Osteocyte (in vitro differentiated cells): Measurements from ENCODE around the gene FAM114A1. TPM values are rescaled to one million over a fixed set of nuclear protein-coding genes. Genes with fewer than 3 reads are reported as not detected.

ENCODE experiments used
- DNase-seq: peaks from one replicate; pipeline ENCODE4 v3.0.0; 2021; ENCODE audit warnings: mixed read lengths; ENCODE audit not compliant: unreplicated experiment; ENCODE audit errors: extremely low spot score
- H3K27ac Mint-ChIP-seq: one replicate; pipeline ENCODE4 v1.8.0; 2021; ENCODE audit warnings: mild to moderate bottlenecking, mixed read lengths; ENCODE audit not compliant: unreplicated experiment
- H3K27me3 Mint-ChIP-seq: one replicate; pipeline ENCODE4 v1.8.0; 2021; ENCODE audit warnings: mixed read lengths; ENCODE audit not compliant: unreplicated experiment
- H3K36me3 Mint-ChIP-seq: one replicate; pipeline ENCODE4 v1.8.0; 2021; ENCODE audit warnings: mixed read lengths; ENCODE audit not compliant: unreplicated experiment
- H3K4me1 Mint-ChIP-seq: one replicate; pipeline ENCODE4 v1.8.0; 2021; ENCODE audit warnings: mixed read lengths; ENCODE audit not compliant: unreplicated experiment
- H3K4me3 Mint-ChIP-seq: one replicate; pipeline ENCODE4 v1.8.0; 2021; ENCODE audit warnings: mild to moderate bottlenecking, moderate library complexity, mixed read lengths; ENCODE audit not compliant: unreplicated experiment
- H3K9me3 Mint-ChIP-seq: one replicate; pipeline ENCODE4 v1.8.0; 2021; ENCODE audit warnings: mixed read lengths; ENCODE audit not compliant: unreplicated experiment
- CTCF ChIP-seq: fragments of 200-600 bp; sonication (generic); IDR thresholded peaks from 2 replicates; pipeline ENCODE4 v1.5.0; 2021; ENCODE audit warnings: antibody characterized with exemption, mild to moderate bottlenecking, moderate library complexity
- total RNA-seq: library from RNA; stranded (reverse); gene quantifications from 2 replicates; pipeline ENCODE4 v1.2.1, GENCODE V29; 2021

Gene FAM114A1
- total RNA-seq, 1 donor from 2014 or later, result 139 TPM

DNA sequence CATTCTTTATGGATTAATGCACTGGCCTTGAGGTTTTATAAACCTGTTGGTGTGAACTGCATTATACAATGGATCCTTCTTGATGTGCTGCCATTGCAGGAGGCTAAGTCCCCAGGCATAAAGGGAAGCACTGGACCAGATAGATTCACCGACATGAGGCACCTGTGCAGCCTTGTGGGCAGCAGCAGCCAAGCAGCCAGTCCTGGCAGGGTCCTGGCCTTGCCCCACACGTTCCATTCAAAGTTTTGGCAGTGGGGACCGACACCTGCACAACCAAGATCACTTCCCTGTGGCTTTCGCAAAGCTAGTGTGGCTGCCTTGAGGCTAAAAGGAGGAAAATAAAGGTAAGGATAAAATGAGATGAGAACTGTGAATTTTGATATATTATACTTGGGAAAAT is 111.5 kb downstream of the FAM114A1 start:
- peaks cover 13% of the 10 kb centered on the region for H3K4me1 Mint-ChIP-seq
- no peak overlapping the region for H3K27ac Mint-ChIP-seq
- no peaks in the 10 kb centered on the region for H3K36me3 Mint-ChIP-seq
- DNase-seq, result no peak
- TF ChIP-seq CTCF, result no peak
- no peak overlapping the region for H3K4me3 Mint-ChIP-seq
- no peaks in the 10 kb centered on the region for H3K9me3 Mint-ChIP-seq
- H3K27me3 Mint-ChIP-seq, result no peaks in the 10 kb centered on the region

DNA sequence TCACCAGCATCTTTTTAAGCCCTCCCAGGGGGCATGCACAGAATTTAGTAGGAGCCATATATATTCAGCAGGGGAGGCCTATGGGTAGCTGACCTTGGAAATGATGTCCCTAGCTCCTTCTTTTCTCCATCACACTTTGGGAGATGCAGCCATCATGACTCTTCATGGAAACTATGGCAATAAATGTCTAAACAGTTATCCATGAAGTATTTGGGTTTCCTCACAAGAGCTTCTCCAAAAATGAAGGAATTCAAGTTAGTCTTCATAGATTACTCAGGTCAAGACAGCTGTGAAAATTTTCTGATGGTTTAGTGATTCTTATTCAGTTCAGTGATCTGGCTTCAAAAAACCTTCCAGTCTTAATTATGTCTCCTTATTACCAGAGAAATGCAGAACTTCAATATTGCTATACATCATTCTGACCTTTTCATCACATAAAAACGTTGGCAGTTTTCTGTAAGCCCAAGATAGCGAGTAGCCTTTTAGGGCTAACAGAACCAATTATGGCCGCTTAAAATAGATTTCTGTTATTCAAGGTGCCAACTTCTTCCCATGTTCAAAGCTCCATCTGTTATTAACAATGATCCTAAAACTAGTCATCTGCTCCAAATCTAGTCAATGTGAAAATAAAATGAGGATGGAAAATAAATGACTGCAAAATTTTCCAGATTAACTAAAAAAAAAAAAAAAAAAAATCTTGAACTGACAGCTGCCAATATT is 112.1 kb downstream of the FAM114A1 start:
- no peak for DNase-seq
- no peak for TF ChIP-seq CTCF
- H3K4me3 Mint-ChIP-seq, result no peak overlapping the region

DNA sequence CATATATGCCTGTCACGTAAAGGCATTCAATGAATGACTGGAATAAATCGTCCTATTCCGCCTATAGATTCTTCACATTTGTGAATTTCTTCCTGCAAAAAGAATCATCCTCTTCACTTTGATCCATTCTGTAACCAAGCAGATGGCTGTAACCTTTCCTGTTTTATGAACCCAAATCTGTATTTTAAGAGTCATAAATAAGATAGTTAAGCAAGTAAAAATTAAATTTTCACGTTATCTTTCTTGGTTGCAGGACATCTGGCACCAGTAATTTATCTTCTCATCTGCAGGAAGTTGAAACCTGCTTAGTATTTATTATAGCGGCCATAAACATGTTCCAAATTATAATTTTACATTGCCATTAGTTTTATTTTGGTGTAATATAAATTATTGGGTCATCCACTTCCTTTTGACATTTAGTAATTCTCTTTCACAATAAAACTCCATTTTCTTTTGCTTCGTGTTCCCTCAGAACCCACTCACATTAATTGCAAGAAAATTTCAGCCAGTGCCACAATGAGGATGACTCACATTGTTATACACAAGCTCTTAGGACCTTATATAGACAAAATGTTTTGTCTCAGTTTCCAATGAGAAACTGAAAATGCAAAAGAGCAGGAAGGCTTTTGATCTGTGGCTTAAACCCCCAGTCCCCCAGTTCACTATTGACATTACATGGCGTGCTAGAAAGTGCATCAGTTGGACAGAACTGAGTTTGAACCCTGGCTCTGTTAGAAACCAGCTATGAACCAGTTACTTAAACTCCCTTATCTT is 113.5 kb downstream of the FAM114A1 start:
- Mint-ChIP-seq H3K27ac (peak overlapping the region; percentile 2), H3K4me1 (peaks cover 18% of the 10 kb centered on the region), H3K9me3 (no peaks in the 10 kb centered on the region), H3K36me3 (no peaks in the 10 kb centered on the region), H3K27me3 (no peaks in the 10 kb centered on the region), H3K4me3 (no peak overlapping the region)
- no peak for TF ChIP-seq CTCF
- no peak for DNase-seq

More for the DNA sequence above, 112.1 kb downstream of the FAM114A1 start:
- Mint-ChIP-seq H3K27me3 (no peaks in the 10 kb centered on the region), H3K36me3 (no peaks in the 10 kb centered on the region), H3K27ac (no peak overlapping the region), H3K9me3 (no peaks in the 10 kb centered on the region), H3K4me1 (peaks cover 16% of the 10 kb centered on the region)

GRCh38 chr4:38982361-38983095 is 114.9 kb downstream of the FAM114A1 start:
- Mint-ChIP-seq H3K4me1 (peaks cover 23% of the 10 kb centered on the region), H3K27ac (no peak overlapping the region), H3K4me3 (no peak overlapping the region), H3K27me3 (no peaks in the 10 kb centered on the region), H3K9me3 (no peaks in the 10 kb centered on the region), H3K36me3 (no peaks in the 10 kb centered on the region)
- no peak for TF ChIP-seq CTCF
- DNase-seq, result no peak

DNA sequence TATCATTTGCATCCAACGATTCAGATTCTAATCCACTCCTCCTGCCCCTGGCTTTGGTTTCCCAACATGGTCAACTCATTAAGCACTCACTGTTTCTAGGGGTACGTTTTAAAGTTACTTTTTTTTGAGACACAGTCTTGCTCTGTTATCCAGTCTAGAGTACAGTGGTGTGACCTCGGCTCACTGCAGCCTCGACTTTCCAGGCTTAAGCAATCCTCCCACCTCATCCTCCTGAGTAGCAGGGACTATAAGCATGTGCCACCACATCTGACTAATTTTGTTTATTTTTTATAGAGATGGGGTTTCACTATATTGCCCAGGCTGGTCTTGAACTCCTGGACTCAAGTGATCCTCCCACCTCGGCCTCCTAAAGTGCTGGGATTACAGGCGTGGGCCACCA is 115.7 kb downstream of the FAM114A1 start:
- Mint-ChIP-seq H3K9me3 (no peaks in the 10 kb centered on the region), H3K27ac (no peak overlapping the region), H3K4me1 (peaks cover 23% of the 10 kb centered on the region), H3K27me3 (no peaks in the 10 kb centered on the region), H3K36me3 (no peaks in the 10 kb centered on the region), H3K4me3 (no peak overlapping the region)
- DNase-seq, result no peak
- no peak for TF ChIP-seq CTCF
